Naive B cell (primary cell): Measurements from ENCODE around the gene ITGAE. TPM values are rescaled to one million over a fixed set of nuclear protein-coding genes. Genes with fewer than 3 reads are reported as not detected.
"Not testable (repeated sequence)": the region's sequence is repeated elsewhere in the genome, so short reads cannot be mapped to it uniquely, and the experiment has no call there.

Experiments
- ATAC-seq, 2 donors: fragments of 150-1000 bp; cut with Tn5 transposase; 2 replicates each; pipeline ENCODE4 v1.10.0; 2021; ENCODE audit warnings: low read depth in 2 of 2, mild to moderate bottlenecking in 2 of 2, moderate library complexity in 2 of 2
- DNase-seq: peaks from one replicate; pipeline ENCODE4 v3.0.0; 2022
- H3K27ac Mint-ChIP-seq, 6 donors: one replicate each; pipeline ENCODE4 v1.8.0; 2020 to 2022; ENCODE audit warnings: mild to moderate bottlenecking in 6 of 6, mixed read lengths in 6 of 6, moderate library complexity in 5 of 6, inconsistent platforms in 2 of 6
- H3K27me3 Mint-ChIP-seq, 3 donors: one replicate each; pipeline ENCODE4 v1.8.0; 2021 to 2022; ENCODE audit warnings: mixed read lengths in 3 of 3, mild to moderate bottlenecking in 1 of 3
- H3K36me3 Mint-ChIP-seq, 2 donors: one replicate each; pipeline ENCODE4 v1.8.0; 2020 to 2022; ENCODE audit warnings: mixed read lengths in 2 of 2, inconsistent platforms in 1 of 2, mild to moderate bottlenecking in 1 of 2
- H3K4me1 Mint-ChIP-seq, 3 donors: one replicate each; pipeline ENCODE4 v1.8.0; 2020 to 2022; ENCODE audit warnings: mixed read lengths in 3 of 3, inconsistent platforms in 1 of 3, mild to moderate bottlenecking in 1 of 3, moderate library complexity in 1 of 3
- H3K4me3 Mint-ChIP-seq, 8 donors: one replicate each; pipeline ENCODE4 v1.8.0; 2020 to 2022; ENCODE audit warnings: mild to moderate bottlenecking in 8 of 8, mixed read lengths in 8 of 8, moderate library complexity in 8 of 8, inconsistent platforms in 2 of 8
- H3K9me3 Mint-ChIP-seq, 7 donors: one replicate each; pipeline ENCODE4 v1.8.0; 2020 to 2022; ENCODE audit warnings: mixed read lengths in 7 of 7, mild to moderate bottlenecking in 5 of 7, inconsistent platforms in 2 of 7, moderate library complexity in 1 of 7
- polyA plus RNA-seq, 6 donors: library from polyadenylated mRNA; unstranded; fragments of 300-500 nt; fragmentation: Illumina TruSeq; gene quantifications; one replicate each; pipeline ENCODE4 v1.2.3, GENCODE V29; 2021; ENCODE audit warnings: low read depth in 6 of 6

Gene ITGAE
- polyA plus RNA-seq, 6 donors from 2014 or later = 93.9 to 177 (median 158) TPM

DNA sequence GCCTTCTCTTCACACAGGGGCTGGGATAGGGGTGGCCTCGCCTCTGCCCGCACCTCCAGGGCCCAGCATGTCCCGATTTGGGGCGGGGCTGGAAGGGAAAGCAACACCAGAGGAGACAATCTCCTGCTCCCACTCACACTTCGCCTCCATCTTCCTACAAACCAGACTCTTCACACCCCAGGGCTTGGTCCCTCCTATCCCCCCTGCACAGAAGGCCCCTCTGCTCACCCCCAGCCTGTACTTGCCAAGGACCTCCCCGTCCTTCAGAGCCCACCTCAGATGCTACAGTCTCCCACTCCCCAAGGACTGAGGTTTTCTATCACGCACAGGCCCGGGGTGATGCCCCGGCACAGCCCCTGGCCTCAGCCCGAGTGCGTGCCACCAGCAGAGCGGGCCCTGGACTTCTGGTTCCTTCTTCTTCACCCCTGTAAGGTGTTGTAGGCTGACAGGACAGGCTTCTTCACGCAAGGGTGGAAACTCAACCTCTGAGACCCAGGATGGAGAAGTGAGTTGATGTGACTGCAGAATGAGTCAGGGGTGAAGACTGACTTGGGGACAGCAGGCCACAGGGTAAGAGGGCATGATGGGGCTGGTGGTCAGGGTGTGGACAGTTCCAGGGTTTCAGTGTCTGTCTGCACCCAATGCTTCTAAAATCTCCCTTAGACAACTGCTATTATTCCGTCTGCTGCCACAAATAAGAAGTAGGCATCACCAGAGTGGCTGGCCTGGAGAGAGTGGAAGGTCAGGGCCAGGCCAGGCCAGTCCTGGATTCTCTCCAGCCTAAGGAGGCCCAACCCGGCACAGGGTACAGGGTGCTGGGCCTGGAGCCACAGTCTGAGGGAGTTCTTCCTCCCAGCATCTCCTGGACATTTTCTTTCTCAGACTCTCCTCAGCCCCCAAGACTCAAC lies 2.5 kb downstream of the ITGAE start:
- peak overlapping the region in 5 of 8 donors; percentile 39 to 68 (median 51) for H3K4me3 Mint-ChIP-seq
- peak; percentile 12 for DNase-seq
- H3K4me1 Mint-ChIP-seq = peaks cover 20 to 26% (median 20%) of the 10 kb centered on the region in 3 donors
- H3K27ac Mint-ChIP-seq = peak overlapping the region; percentile 24 to 95 (median 78)
- no peaks in the 10 kb centered on the region for H3K36me3 Mint-ChIP-seq
- H3K27me3 Mint-ChIP-seq = no peaks in the 10 kb centered on the region
- no peaks in the 10 kb centered on the region for H3K9me3 Mint-ChIP-seq
- ATAC-seq = peak; percentile 66 to 81

- peak overlapping the region in 3 of 6 donors; percentile 48 to 93 (median 77) for H3K27ac Mint-ChIP-seq
- no peaks in the 10 kb centered on the region for H3K36me3 Mint-ChIP-seq
- no peak for DNase-seq
- H3K9me3 Mint-ChIP-seq = no peaks in the 10 kb centered on the region
- H3K4me3 Mint-ChIP-seq = peak overlapping the region in 1 of 8 donors; percentile 18
- peaks cover 13 to 24% (median 15%) of the 10 kb centered on the region in 3 donors for H3K4me1 Mint-ChIP-seq
- ATAC-seq = no peak
- H3K27me3 Mint-ChIP-seq = no peaks in the 10 kb centered on the region
Measured at GRCh38 chr17:3796822-3797170, 4.2 kb downstream of the ITGAE start.

DNA sequence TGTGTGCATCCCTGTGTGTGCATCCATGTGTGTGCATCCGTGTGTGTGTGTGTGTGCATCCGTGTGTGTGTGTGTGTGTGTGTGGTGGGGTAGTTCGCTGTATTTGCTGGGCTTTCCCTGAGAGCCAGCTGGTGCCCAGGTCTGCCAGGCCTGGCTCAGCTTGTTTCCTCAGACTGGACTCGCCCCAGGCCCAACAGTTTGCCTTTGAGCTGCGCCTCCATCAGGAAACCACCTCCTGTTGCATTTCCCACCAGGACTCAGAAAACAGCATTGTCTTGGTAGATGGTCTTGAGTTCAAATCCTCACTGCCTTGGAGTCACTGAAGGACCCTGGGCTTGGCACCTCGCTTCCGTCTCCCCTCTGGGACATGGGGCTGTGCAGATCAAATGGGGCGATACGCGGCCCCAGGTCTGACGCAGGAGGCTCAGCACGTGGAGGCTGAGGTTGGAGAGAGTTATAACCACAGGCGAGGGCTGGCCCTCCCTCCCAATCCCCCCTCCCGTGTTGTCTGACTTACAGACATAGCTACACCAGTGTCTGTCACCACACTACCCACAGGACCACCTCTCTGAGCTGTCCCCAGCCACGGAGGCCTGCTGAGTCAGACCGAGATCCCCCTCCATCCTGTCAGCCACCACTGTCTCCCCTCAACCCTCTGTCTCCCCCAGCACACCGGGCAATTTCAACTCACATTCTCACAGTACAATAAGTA lies 4.7 kb downstream of the ITGAE start:
- Mint-ChIP-seq H3K27ac (peak overlapping the region in 2 of 6 donors; percentile 48 to 93), H3K4me1 (peaks cover 13 to 24% (median 15%) of the 10 kb centered on the region in 3 donors)

DNA sequence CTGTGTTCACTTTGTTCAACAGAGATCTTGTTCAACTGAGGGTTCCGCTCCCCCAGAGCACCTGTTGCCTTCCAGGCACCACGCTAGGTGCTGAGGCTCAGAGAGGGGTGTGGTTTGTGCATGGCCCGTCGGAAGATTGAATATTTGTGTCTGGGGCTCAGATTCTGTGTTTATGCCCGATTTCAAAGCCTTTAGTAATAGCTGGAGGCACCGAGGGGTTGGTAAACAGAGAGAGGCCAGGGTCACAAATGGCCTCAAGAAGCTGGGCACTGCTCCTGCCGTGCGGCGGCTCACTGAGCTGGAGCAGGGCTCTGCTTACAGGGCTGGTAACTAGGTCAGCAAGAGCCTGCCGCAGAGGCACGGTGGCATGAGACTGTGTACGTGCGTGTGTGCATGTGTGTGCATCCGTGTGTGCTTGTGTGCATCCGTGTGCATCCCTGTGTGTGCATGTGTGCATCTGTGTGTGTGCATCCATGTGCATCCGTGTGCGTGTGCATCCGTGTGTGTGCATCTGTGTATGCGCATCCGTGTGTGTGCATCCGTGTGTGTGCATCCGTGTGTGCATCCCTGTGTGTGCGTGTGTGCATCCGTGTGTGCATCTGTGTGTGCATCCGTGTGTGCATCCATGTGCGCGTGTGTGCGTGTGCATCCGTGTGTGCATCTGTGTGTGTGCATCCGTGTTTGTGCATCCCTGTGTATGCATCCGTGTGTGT lies 5.4 kb downstream of the ITGAE start:
- H3K4me3 Mint-ChIP-seq = peak overlapping the region in 1 of 8 donors; percentile 12
- H3K9me3 Mint-ChIP-seq = no peaks in the 10 kb centered on the region
- DNase-seq = no peak
- no peak overlapping the region for H3K27ac Mint-ChIP-seq
- H3K36me3 Mint-ChIP-seq = no peaks in the 10 kb centered on the region
- no peaks in the 10 kb centered on the region for H3K27me3 Mint-ChIP-seq
- H3K4me1 Mint-ChIP-seq = peaks cover 13 to 24% (median 15%) of the 10 kb centered on the region in 3 donors
- no peak for ATAC-seq

More for the DNA sequence above, 4.7 kb downstream of the ITGAE start:
- H3K27me3 Mint-ChIP-seq = no peaks in the 10 kb centered on the region
- DNase-seq (no peak), ATAC-seq (peak; percentile 37 to 65)
- peak overlapping the region in 1 of 8 donors; percentile 18 for H3K4me3 Mint-ChIP-seq
- H3K9me3 Mint-ChIP-seq = no peaks in the 10 kb centered on the region
- no peaks in the 10 kb centered on the region for H3K36me3 Mint-ChIP-seq

GRCh38 chr17:3794557-3795389 lies 6.2 kb downstream of the ITGAE start:
- Mint-ChIP-seq H3K36me3 (no peaks in the 10 kb centered on the region), H3K27ac (no peak overlapping the region), H3K27me3 (no peaks in the 10 kb centered on the region), H3K4me1 (peaks cover 13 to 23% (median 15%) of the 10 kb centered on the region in 3 donors), H3K9me3 (no peaks in the 10 kb centered on the region), H3K4me3 (no peak overlapping the region)
- ATAC-seq (no peak), DNase-seq (no peak)

- peaks cover 13 to 17% (median 15%) of the 10 kb centered on the region in 3 donors for H3K4me1 Mint-ChIP-seq
- DNase-seq, H3K4me3 Mint-ChIP-seq, ATAC-seq, H3K27me3 Mint-ChIP-seq, H3K27ac Mint-ChIP-seq, H3K36me3 Mint-ChIP-seq, H3K9me3 Mint-ChIP-seq: not testable (repeated sequence)
Measured at GRCh38 chr17:3794152-3794551, 6.8 kb downstream of the ITGAE start.

DNA sequence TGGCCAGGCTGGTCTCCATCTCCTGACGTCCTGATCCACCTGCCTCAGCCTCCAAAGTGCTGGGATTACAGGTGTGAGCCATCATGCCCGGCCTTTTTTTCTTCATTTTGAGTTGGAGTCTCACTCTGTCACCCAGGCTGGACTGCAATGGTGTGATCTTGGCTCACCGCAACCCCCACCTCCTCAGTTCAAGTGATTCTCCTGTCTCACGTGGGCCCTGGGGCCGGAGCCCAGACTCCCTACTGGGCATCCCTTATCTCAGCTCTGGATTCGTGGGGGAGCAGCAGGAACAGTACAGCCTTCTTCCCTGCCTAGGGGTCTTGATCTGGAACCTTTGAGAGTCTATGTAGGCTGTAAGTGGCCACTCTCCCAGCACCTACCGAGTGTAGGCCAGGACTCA lies 7.7 kb downstream of the ITGAE start:
- H3K27ac Mint-ChIP-seq, H3K4me1 Mint-ChIP-seq, ATAC-seq, H3K9me3 Mint-ChIP-seq, H3K36me3 Mint-ChIP-seq, H3K4me3 Mint-ChIP-seq, H3K27me3 Mint-ChIP-seq, DNase-seq: not testable (repeated sequence)

GRCh38 chr17:3792481-3792880 lies 8.5 kb downstream of the ITGAE start:
- no peak overlapping the region for H3K4me3 Mint-ChIP-seq
- peaks cover 0 to 1% (median 0%) of the 10 kb centered on the region in 7 donors for H3K9me3 Mint-ChIP-seq
- no peak for DNase-seq
- no peaks in the 10 kb centered on the region for H3K36me3 Mint-ChIP-seq
- no peak for ATAC-seq
- no peaks in the 10 kb centered on the region for H3K27me3 Mint-ChIP-seq
- peaks cover 0 to 7% (median 6%) of the 10 kb centered on the region in 3 donors for H3K4me1 Mint-ChIP-seq
- H3K27ac Mint-ChIP-seq = peak overlapping the region in 1 of 6 donors; percentile 12

- peaks cover 0 to 5% (median 0%) of the 10 kb centered on the region in 3 donors for H3K27me3 Mint-ChIP-seq
- peaks cover 0 to 1% (median 0%) of the 10 kb centered on the region in 7 donors for H3K9me3 Mint-ChIP-seq
- peak overlapping the region in 1 of 6 donors; percentile 76 for H3K27ac Mint-ChIP-seq
- ATAC-seq (no peak), DNase-seq (no peak)
- no peaks in the 10 kb centered on the region for H3K36me3 Mint-ChIP-seq
- peaks cover 0 to 7% (median 5%) of the 10 kb centered on the region in 3 donors for H3K4me1 Mint-ChIP-seq
- no peak overlapping the region for H3K4me3 Mint-ChIP-seq
Measured at GRCh38 chr17:3788200-3788599, 12.8 kb downstream of the ITGAE start.

GRCh38 chr17:3785323-3785722 lies 15.7 kb downstream of the ITGAE start:
- not testable (repeated sequence) for DNase-seq, H3K9me3 Mint-ChIP-seq, ATAC-seq, H3K4me1 Mint-ChIP-seq, H3K36me3 Mint-ChIP-seq, H3K4me3 Mint-ChIP-seq, H3K27me3 Mint-ChIP-seq
- peak overlapping the region in 2 of 6 donors; percentile 86 to 93 for H3K27ac Mint-ChIP-seq

DNA sequence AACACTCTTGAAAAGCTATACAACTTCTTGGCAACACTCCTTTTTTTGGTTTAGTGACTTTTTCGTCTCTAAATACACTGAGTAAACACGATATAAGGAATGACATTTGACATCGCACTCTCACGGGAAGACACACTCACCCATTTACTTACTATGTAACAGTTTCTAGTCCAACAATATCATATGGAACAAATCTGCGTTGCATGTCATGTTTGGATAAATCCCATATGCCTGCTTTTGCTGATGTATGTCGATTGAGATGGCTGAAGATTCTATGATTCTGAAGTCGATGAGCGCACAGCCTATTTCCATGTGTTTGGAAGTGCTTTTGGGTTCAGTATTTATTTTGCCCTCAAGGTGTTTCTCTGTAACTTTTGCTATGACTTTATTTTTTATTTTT lies 18.2 kb downstream of the ITGAE start:
- H3K4me1 Mint-ChIP-seq = peaks cover 0 to 7% (median under 1%) of the 10 kb centered on the region in 3 donors
- H3K36me3 Mint-ChIP-seq = no peaks in the 10 kb centered on the region
- no peak overlapping the region for H3K4me3 Mint-ChIP-seq
- no peaks in the 10 kb centered on the region for H3K9me3 Mint-ChIP-seq
- ATAC-seq = no peak
- peaks cover 0 to 5% (median 0%) of the 10 kb centered on the region in 3 donors for H3K27me3 Mint-ChIP-seq
- DNase-seq = no peak
- no peak overlapping the region for H3K27ac Mint-ChIP-seq

GRCh38 chr17:3780986-3781385 lies 20.0 kb downstream of the ITGAE start:
- Mint-ChIP-seq H3K9me3 (no peaks in the 10 kb centered on the region), H3K4me3 (no peak overlapping the region), H3K4me1 (peaks cover 0 to 7% (median 0%) of the 10 kb centered on the region in 3 donors), H3K27ac (peak overlapping the region in 1 of 6 donors; percentile 69), H3K27me3 (peaks cover 0 to 5% (median 0%) of the 10 kb centered on the region in 3 donors), H3K36me3 (no peaks in the 10 kb centered on the region)
- ATAC-seq = no peak
- no peak for DNase-seq
